Lung (tissue), 13 donors: Measurements from ENCODE around the gene CENPL. TPM values are rescaled to one million over a fixed set of nuclear protein-coding genes. Genes with fewer than 3 reads are reported as not detected.

ENCODE experiments used
- ATAC-seq: fragments of 200-7000 bp; cut with Tn5 transposase; one replicate; pipeline ENCODE4 v1.9.1; 2020; ENCODE audit warnings: moderate number of reproducible peaks; ENCODE audit not compliant: insufficient read depth, low FRiP score
- DNase-seq, 3 donors: peaks; one replicate each; pipeline ENCODE4 v3.0.0-alpha.2; 2013 to 2017
- H3K27ac ChIP-seq, 2 donors: one replicate each; pipeline ENCODE4 v1.5.1; 2013; ENCODE audit warnings: mild to moderate bottlenecking in 2 of 2, moderate library complexity in 2 of 2, control low read depth in 1 of 2, inconsistent platforms in 1 of 2, low read depth in 1 of 2, low read length in 1 of 2
- H3K27me3 ChIP-seq, 3 donors: one replicate each; pipeline ENCODE4 v1.5.1; 2013; ENCODE audit warnings: low read length in 2 of 3; ENCODE audit not compliant: control insufficient read depth in 3 of 3, insufficient read depth in 3 of 3
- H3K36me3 ChIP-seq, 4 donors: one replicate each; pipeline ENCODE4 v1.5.1; 2013; ENCODE audit warnings: low read length in 4 of 4, mild to moderate bottlenecking in 1 of 4, moderate library complexity in 1 of 4; ENCODE audit not compliant: control insufficient read depth in 4 of 4, insufficient read depth in 4 of 4
- H3K4me1 ChIP-seq, 5 donors: one replicate each; pipeline ENCODE4 v1.5.1; 2013; ENCODE audit warnings: low read length in 5 of 5, mild to moderate bottlenecking in 2 of 5, moderate library complexity in 1 of 5; ENCODE audit not compliant: control insufficient read depth in 5 of 5, insufficient read depth in 5 of 5
- H3K4me3 ChIP-seq: one replicate; pipeline ENCODE4 v1.5.1; 2013; ENCODE audit warnings: mild to moderate bottlenecking, control low read depth, moderate library complexity
- H3K9ac ChIP-seq, 2 donors: one replicate each; pipeline ENCODE4 v1.5.1; 2013; ENCODE audit warnings: low read length in 2 of 2, control low read depth in 1 of 2; ENCODE audit not compliant: insufficient read depth in 1 of 2
- H3K9me3 ChIP-seq, 4 donors: one replicate each; pipeline ENCODE4 v1.5.1; 2013; ENCODE audit warnings: low read length in 3 of 4, mild to moderate bottlenecking in 1 of 4, moderate library complexity in 1 of 4; ENCODE audit not compliant: control insufficient read depth in 4 of 4, insufficient read depth in 3 of 4
- WGBS, 2 donors: extraction: QIAGEN DNeasy Blood & Tissue Kit; methylation state at CpG; one replicate each; pipeline ENCODE4 v1.1.7; 2013; 5-methylcytosine and 5-hydroxymethylcytosine counted together
- polyA plus RNA-seq, 2 donors: library from polyadenylated mRNA; stranded (reverse); fragments of 200-250 nt; gene quantifications; one replicate each; pipeline ENCODE4 v1.2.1, GENCODE V29; 2013
- small RNA-seq: library from RNA; depleted of rRNA; stranded (forward); fragments of <200 nt; gene quantifications from one replicate; pipeline ENCODE3, GENCODE V24; 2014; ENCODE audit warnings: low replicate concordance
- total RNA-seq, 2 donors: library from RNA; depleted of rRNA in 1 of 2; stranded (reverse); fragments of >200 nt in 1 of 2; gene quantifications; one replicate each; pipeline ENCODE4 v1.2.1, GENCODE V29; 2014 to 2021
- TF ChIP-seq, protein P1 (sequence below): IDR thresholded peaks from 2 replicates; pipeline ENCODE4 v1.5.1; 2012; ENCODE audit warnings: mild to moderate bottlenecking; ENCODE audit errors: control extremely low read depth, extremely low read depth
- donor health status: control.
- donor health status: control.
- donor health status: Bipolar disorder and iron deficiency.
- donor health status: healthy.
- donor health status: DM: yes; HTN: yes; CAD: no.

The CENPL gene
- total and polyA plus RNA-seq, 4 donors, result 1.8 to 8.5 (median 4.5) TPM

DNA sequence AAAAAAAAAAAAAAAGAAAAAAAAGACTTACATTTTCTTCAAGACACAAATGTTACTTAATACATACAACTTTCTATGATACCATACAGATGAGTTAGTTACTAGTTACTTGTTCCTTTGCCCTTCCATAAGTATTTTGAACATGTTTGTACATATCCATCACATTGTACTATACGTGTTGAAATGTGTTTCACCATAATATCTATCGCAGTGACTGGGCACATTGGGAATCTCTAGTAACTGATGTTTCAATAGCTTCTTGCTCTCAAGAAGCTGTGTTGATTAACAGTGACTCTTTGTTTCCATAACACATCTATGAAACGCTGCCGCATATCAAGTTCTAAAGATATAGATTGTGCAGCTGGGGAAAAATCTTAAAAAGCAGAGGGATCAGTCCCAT lies 67.0 kb downstream of the CENPL start:
- H3K36me3 ChIP-seq, result peaks cover 29 to 43% (median 39%) of the 10 kb centered on the region in 4 donors
- no peak overlapping the region for H3K27ac ChIP-seq
- ATAC-seq, result no peak
- H3K4me3 ChIP-seq, result no peak overlapping the region
- no peaks in the 10 kb centered on the region for H3K4me1 ChIP-seq
- TF ChIP-seq, protein P1, sequence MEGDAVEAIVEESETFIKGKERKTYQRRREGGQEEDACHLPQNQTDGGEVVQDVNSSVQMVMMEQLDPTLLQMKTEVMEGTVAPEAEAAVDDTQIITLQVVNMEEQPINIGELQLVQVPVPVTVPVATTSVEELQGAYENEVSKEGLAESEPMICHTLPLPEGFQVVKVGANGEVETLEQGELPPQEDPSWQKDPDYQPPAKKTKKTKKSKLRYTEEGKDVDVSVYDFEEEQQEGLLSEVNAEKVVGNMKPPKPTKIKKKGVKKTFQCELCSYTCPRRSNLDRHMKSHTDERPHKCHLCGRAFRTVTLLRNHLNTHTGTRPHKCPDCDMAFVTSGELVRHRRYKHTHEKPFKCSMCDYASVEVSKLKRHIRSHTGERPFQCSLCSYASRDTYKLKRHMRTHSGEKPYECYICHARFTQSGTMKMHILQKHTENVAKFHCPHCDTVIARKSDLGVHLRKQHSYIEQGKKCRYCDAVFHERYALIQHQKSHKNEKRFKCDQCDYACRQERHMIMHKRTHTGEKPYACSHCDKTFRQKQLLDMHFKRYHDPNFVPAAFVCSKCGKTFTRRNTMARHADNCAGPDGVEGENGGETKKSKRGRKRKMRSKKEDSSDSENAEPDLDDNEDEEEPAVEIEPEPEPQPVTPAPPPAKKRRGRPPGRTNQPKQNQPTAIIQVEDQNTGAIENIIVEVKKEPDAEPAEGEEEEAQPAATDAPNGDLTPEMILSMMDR, result no peak
- H3K9me3 ChIP-seq, result no peaks in the 10 kb centered on the region
- no peak for DNase-seq
- 96 to 98% methylated on average over 4 of the region's 4 CpGs for WGBS, 2 donors
- no peak overlapping the region for H3K9ac ChIP-seq
- H3K27me3 ChIP-seq, result no peaks in the 10 kb centered on the region

- no peaks in the 10 kb centered on the region for H3K4me1 ChIP-seq
- H3K4me3 ChIP-seq, result no peak overlapping the region
- peaks cover 25 to 38% (median 34%) of the 10 kb centered on the region in 4 donors for H3K36me3 ChIP-seq
- no peaks in the 10 kb centered on the region for H3K27me3 ChIP-seq
- no peaks in the 10 kb centered on the region for H3K9me3 ChIP-seq
- DNase-seq, result no peak
- H3K9ac ChIP-seq, result no peak overlapping the region
- no peak overlapping the region for H3K27ac ChIP-seq
- no peak for ATAC-seq
- TF ChIP-seq, protein P1, result no peak
Measured at GRCh38 chr1:173753830-173754229, 70.9 kb downstream of the CENPL start.

Small RNA genes within 50 kb of the gene (small RNA-seq; reads per million reads assigned to genes)
- not detected for gene RF00019

Other genes starting within 250 kb of the CENPL start
- under 1 TPM; 0.97 to 0.98 TPM for gene SLC9C2, start 221.8 kb downstream of the CENPL start, total RNA-seq
- under 1 TPM; 0.05 to 0.24 TPM for gene SLC9C2, start 221.8 kb downstream of the CENPL start, polyA plus RNA-seq
- not detected for gene TEX50, start 189.5 kb downstream of the CENPL start, total RNA-seq
- not detected for gene TEX50, start 189.5 kb downstream of the CENPL start, polyA plus RNA-seq
- 10 to 100 TPM in 1 of 2 donors, 1 to 10 TPM in 1; 7.6 to 10.5 TPM for gene ANKRD45, start 155.0 kb downstream of the CENPL start, total RNA-seq
- 1 to 10 TPM; 2.3 to 3.8 TPM for gene ANKRD45, start 155.0 kb downstream of the CENPL start, polyA plus RNA-seq
- gene KLHL20, start 109.9 kb downstream of the CENPL start, total RNA-seq, result 10 to 100 TPM; 23.8 to 38.4 TPM
- 10 to 100 TPM in 1 of 2 donors, 1 to 10 TPM in 1; 5.8 to 10.6 TPM for gene KLHL20, start 109.9 kb downstream of the CENPL start, polyA plus RNA-seq
- 10 to 100 TPM; 15.7 to 16.1 TPM for gene DARS2, start 210 bp downstream of the CENPL start, total RNA-seq
- gene DARS2, start 210 bp downstream of the CENPL start, polyA plus RNA-seq, result 10 to 100 TPM in 1 of 2 donors, 1 to 10 TPM in 1; 6.6 to 10.6 TPM
- gene GAS5, start 43.1 kb upstream of the CENPL start, total RNA-seq, result 100 to 1,000 TPM; 231 to 306 TPM
- 1,000 to 10,000 TPM in 1 of 2 donors, 100 to 1,000 TPM in 1; 333 to 1,168 TPM for gene GAS5, start 43.1 kb upstream of the CENPL start, polyA plus RNA-seq
- 10 to 100 TPM; 12.5 to 29.8 TPM for gene ZBTB37, start 43.5 kb upstream of the CENPL start, total RNA-seq
- 1 to 10 TPM; 1.6 to 2.1 TPM for gene ZBTB37, start 43.5 kb upstream of the CENPL start, polyA plus RNA-seq
- gene SERPINC1, start 92.4 kb upstream of the CENPL start, total RNA-seq, result under 1 TPM in 1 of 2 donors, not detected in 1; 0.61 TPM
- gene SERPINC1, start 92.4 kb upstream of the CENPL start, polyA plus RNA-seq, result under 1 TPM; 0.08 to 0.17 TPM
- gene RC3H1, start 197.5 kb upstream of the CENPL start, total RNA-seq, result 10 to 100 TPM; 29.2 to 51.5 TPM
- 1 to 10 TPM; 3.8 to 5.1 TPM for gene RC3H1, start 197.5 kb upstream of the CENPL start, polyA plus RNA-seq